ENCODE data around the gene HDAC11. TPM values are rescaled to one million over a fixed set of nuclear protein-coding genes. Genes with fewer than 3 reads are reported as not detected.

Gene HDAC11
- polyA plus RNA-seq, 2 of the 4 experiments (the other 2 are of a cell fraction) = 5.6 to 8.4 TPM

GRCh38 chr3:13553686-13554085 is 73.6 kb downstream of the HDAC11 start:
- ChIA-PET POLR2A (no interaction called here), CTCF (interaction anchor here (1.2 to 1.5 kb wide), 3 partner anchors 24 to 94 kb away, joined by 3 to 4 read pairs (median 4); no protein-coding TSS in a partner anchor)
- no peak for DNase-seq (ENCODE audit: low read depth in 1 of 2, low spot score in 1 of 2)

More at GRCh38 chr3:13553686-13554085, 73.6 kb downstream of the HDAC11 start:
- WGBS (ENCODE audit: missing lambda C conversion rate) = 74% methylated on average over 6 of the region's 12 CpGs
- TF ChIP-seq HDAC2 (IDR thresholded peaks at IDR 0.05) = no peak
- no peak for TF ChIP-seq JUN (IDR thresholded peaks at IDR 0.05)
- no peak for TF ChIP-seq HOXB5 (CRISPR knock-in tag; IDR thresholded peaks at IDR 0.05)
- no peak for TF ChIP-seq HMGXB4 (CRISPR knock-in tag; IDR thresholded peaks at IDR 0.05; ENCODE audit: borderline replicate concordance)
- no peak for TF ChIP-seq HES2 (IDR thresholded peaks at IDR 0.05)
- TF ChIP-seq CEBPB (IDR thresholded peaks at IDR 0.05) = no peak
- no peak for TF ChIP-seq E2F6 (IDR thresholded peaks at IDR 0.05; ENCODE audit: borderline replicate concordance, low read depth)
- TF ChIP-seq POLR2AphosphoS2 (conservative IDR thresholded peaks at IDR 0.05; ENCODE audit: low read length) = no peak
- TF ChIP-seq TP53 (CRISPR knock-in tag; IDR thresholded peaks at IDR 0.05) = no peak
- TF ChIP-seq ELK1 (IDR thresholded peaks at IDR 0.05; ENCODE audit: low read depth, low read length) = no peak
- TF ChIP-seq KDM1A (IDR thresholded peaks at IDR 0.05; ENCODE audit: low read depth) = no peak
- no peak for TF ChIP-seq MAZ (IDR thresholded peaks at IDR 0.05; ENCODE audit: borderline replicate concordance, low read depth, low read length)
- no peak for TF ChIP-seq USF2 (IDR thresholded peaks at IDR 0.05)
- TF ChIP-seq ZSCAN20 (CRISPR knock-in tag; IDR thresholded peaks at IDR 0.05) = no peak
- no peak for TF ChIP-seq BCL3 (IDR thresholded peaks at IDR 0.05)
- no peak for TF ChIP-seq SREBF2 (IDR thresholded peaks at IDR 0.05)
- no peak for TF ChIP-seq SMC3 (IDR thresholded peaks at IDR 0.05)
- TF ChIP-seq MAX (IDR thresholded peaks at IDR 0.05) = no peak
- TF ChIP-seq HOXB13 (CRISPR knock-in tag; IDR thresholded peaks at IDR 0.05; ENCODE audit: low read depth) = no peak
- TF ChIP-seq RFX5 (IDR thresholded peaks at IDR 0.05) = no peak
- Histone ChIP-seq H3K27ac (no peak overlapping the region), H3K4me2 (no peak overlapping the region), H3K9me3 (no peaks in the 10 kb centered on the region), H3K4me3 (no peak overlapping the region), H3K4me1 (no peaks in the 10 kb centered on the region)
- ATAC-seq (no peak), FAIRE-seq (no peak)

Data from A549 (cell line).